LNCaP clone FGC (cell line): ENCODE data around the gene CISH.

ENCODE experiments used
- DNase-seq: peaks from one replicate; pipeline ENCODE4 v3.0.0-alpha.2; 2011; ENCODE audit warnings: low read depth
- H3K4me3 ChIP-seq: 2 replicates; pipeline ENCODE4 v1.5.1; 2011; ENCODE audit warnings: mild to moderate bottlenecking, low read depth, low read length, control low read depth
- TF ChIP-seq, protein P1 (sequence below): IDR thresholded peaks from 2 replicates; pipeline ENCODE4 v1.5.1; 2012; ENCODE audit warnings: mild to moderate bottlenecking; ENCODE audit not compliant: control insufficient read depth, insufficient read depth; ENCODE audit errors: extremely low read depth

Gene CISH

DNA sequence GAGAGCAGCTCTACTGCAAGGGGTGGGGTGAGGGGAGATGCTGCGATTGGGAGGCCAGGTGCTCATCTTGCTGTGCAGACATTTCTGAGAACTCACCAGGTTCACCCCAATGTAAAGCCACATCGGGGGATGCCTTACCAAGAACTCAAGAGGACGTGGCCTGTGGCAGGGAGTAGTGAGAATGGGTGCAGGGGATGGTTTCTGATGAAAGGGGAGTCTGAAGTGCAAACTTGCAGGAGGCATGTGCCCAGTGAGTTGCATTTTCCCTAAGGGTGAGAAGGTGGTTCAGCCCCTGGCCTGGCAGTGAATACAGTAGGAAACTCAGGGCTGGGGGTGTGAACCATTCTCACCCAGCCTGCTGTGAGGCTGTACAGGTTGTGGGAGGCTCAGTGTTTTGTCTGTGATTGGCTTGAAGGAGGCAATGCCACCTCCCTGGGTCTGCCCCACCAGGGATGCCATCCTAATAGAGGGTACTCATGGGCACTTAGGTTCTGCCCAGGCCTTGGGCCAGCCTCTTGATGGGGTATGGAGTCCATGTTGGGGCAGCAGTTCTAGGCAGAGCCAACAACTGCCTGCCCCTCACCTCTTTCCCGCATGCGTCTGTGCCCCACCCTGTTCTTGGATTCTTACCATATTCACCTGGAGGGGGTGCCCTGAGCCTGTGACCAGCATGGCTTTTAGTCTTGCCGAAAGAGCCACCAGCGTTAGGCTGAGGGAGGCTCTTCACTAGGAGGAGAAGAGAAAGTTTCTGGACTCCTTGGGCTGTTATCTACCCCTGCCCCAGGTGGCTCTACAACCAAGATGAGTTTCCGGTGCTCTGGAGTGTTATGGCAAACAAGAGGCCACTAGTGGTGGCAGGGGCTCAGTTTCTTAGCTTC, 37.8 kb downstream of the CISH start:
- DNase-seq = no peak
- TF ChIP-seq, protein P1, sequence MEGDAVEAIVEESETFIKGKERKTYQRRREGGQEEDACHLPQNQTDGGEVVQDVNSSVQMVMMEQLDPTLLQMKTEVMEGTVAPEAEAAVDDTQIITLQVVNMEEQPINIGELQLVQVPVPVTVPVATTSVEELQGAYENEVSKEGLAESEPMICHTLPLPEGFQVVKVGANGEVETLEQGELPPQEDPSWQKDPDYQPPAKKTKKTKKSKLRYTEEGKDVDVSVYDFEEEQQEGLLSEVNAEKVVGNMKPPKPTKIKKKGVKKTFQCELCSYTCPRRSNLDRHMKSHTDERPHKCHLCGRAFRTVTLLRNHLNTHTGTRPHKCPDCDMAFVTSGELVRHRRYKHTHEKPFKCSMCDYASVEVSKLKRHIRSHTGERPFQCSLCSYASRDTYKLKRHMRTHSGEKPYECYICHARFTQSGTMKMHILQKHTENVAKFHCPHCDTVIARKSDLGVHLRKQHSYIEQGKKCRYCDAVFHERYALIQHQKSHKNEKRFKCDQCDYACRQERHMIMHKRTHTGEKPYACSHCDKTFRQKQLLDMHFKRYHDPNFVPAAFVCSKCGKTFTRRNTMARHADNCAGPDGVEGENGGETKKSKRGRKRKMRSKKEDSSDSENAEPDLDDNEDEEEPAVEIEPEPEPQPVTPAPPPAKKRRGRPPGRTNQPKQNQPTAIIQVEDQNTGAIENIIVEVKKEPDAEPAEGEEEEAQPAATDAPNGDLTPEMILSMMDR = no peak
- no peak overlapping the region for H3K4me3 ChIP-seq

GRCh38 chr3:50572801-50573371, 38.7 kb downstream of the CISH start:
- TF ChIP-seq, protein P1 = no peak
- no peak overlapping the region for H3K4me3 ChIP-seq
- DNase-seq = no peak

- TF ChIP-seq, protein P1 = peak; percentile 81
- DNase-seq = no peak
- no peak overlapping the region for H3K4me3 ChIP-seq
These were observed 39.4 kb downstream of the CISH start for GRCh38 chr3:50572158-50572557.

GRCh38 chr3:50571486-50571885, 40.1 kb downstream of the CISH start:
- TF ChIP-seq, protein P1 = no peak
- no peak for DNase-seq
- no peak overlapping the region for H3K4me3 ChIP-seq

DNA sequence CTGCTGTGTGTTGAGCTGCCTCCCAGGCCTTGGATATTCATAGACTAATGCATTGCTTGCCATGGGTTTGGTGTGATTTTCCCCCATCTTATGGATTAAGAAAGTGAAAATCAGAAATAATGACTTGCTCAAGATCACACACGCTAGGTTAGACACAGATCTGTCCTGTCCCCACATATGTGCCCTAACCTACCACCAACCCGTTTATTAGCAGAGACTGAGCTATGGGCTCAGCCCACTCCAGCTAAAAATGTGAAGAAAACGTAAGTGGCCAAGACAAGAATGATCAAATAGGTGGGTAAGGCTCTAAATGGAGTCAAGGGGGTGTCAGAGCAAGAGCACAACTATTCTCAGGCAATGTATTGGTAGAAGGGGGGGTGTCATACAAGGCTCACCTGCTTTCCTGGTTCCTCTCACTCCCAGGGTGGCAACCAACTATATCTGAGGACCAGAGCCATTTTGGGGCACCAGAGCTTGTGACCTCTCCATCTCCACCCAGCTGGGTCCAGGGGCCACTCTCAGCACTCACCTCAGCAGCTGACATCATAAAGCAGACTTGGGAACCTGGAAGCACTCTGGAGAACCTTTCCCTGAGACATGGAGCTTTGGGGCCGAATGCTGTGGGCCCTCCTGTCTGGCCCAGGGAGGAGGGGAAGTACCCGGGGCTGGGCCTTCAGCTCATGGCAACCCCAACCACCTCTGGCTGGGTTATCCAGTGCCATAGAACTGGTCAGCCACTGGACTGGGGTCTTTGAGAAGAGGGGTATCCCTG, 40.9 kb downstream of the CISH start:
- TF ChIP-seq, protein P1 = no peak
- DNase-seq = no peak
- H3K4me3 ChIP-seq = peak overlapping the region; percentile 99

- DNase-seq = peak; percentile 81
- TF ChIP-seq, protein P1 = no peak
- H3K4me3 ChIP-seq = peak within 1 kb of the TSS; percentile 99
These were observed 42.4 kb downstream of the CISH start, which contains the start of gene HEMK1 for GRCh38 chr3:50568947-50569749. Gene HEMK1, plus strand, starts transcription at chr3:50569522. Its CDS starts 1,583 bp downstream, at chr3:50571105.
